Measurements from ENCODE around the gene POM121C.

GRCh38 chr7:75533926-75534325 is 47.8 kb upstream of the POM121C start:
- TF ChIP-seq, protein P1, sequence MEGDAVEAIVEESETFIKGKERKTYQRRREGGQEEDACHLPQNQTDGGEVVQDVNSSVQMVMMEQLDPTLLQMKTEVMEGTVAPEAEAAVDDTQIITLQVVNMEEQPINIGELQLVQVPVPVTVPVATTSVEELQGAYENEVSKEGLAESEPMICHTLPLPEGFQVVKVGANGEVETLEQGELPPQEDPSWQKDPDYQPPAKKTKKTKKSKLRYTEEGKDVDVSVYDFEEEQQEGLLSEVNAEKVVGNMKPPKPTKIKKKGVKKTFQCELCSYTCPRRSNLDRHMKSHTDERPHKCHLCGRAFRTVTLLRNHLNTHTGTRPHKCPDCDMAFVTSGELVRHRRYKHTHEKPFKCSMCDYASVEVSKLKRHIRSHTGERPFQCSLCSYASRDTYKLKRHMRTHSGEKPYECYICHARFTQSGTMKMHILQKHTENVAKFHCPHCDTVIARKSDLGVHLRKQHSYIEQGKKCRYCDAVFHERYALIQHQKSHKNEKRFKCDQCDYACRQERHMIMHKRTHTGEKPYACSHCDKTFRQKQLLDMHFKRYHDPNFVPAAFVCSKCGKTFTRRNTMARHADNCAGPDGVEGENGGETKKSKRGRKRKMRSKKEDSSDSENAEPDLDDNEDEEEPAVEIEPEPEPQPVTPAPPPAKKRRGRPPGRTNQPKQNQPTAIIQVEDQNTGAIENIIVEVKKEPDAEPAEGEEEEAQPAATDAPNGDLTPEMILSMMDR (IDR thresholded peaks at IDR 0.05): no peak
- TF ChIP-seq POLR2A (IDR thresholded peaks at IDR 0.05): no peak
- no peak for TF ChIP-seq EP300 (IDR thresholded peaks at IDR 0.05)

All from ovary (tissue), 3 donors.